ENCODE data around the gene C1orf141. TPM values are rescaled to one million over a fixed set of nuclear protein-coding genes. Genes with fewer than 3 reads are reported as not detected.

C1orf141 gene
- total RNA-seq, 4 donors from 2014 or later: not detected

DNA sequence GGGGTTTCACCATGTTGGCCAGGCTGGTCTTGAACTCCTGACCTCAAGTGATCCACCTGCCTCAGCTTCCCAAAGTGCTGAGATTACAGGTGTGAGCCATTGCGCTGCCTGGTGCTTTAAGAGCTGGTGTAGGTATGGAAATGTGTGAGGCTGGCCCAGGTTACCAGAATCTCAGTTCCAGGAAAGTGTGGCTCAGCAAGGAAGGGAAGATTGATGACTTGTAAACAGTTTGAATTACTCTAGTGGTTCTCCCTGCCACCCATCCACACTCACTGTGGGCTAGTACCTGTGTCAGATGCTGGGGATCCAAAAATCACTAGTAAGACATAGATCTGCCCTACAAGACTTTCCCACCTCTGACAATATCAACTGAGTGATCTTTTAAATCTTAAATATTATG lies 46.3 kb downstream of the C1orf141 start:
- Histone ChIP-seq H3K4me3 (no peak overlapping the region), H3K4me1 (no peaks in the 10 kb centered on the region), H3K27me3 (no peaks in the 10 kb centered on the region), H3K9me3 (no peaks in the 10 kb centered on the region), H3K36me3 (no peaks in the 10 kb centered on the region), H3K27ac (no peak overlapping the region)
- no CpG with 5 or more reads among the region's 1 CpG for WGBS, 2 donors (ENCODE audit: low coverage in 1 of 2)
- no peak for ATAC-seq
- TF ChIP-seq POLR2AphosphoS5 (IDR thresholded peaks at IDR 0.05) (no peak), POLR2A (IDR thresholded peaks at IDR 0.05) (no peak), EP300 (IDR thresholded peaks at IDR 0.05) (no peak)
- TF ChIP-seq, protein P1, sequence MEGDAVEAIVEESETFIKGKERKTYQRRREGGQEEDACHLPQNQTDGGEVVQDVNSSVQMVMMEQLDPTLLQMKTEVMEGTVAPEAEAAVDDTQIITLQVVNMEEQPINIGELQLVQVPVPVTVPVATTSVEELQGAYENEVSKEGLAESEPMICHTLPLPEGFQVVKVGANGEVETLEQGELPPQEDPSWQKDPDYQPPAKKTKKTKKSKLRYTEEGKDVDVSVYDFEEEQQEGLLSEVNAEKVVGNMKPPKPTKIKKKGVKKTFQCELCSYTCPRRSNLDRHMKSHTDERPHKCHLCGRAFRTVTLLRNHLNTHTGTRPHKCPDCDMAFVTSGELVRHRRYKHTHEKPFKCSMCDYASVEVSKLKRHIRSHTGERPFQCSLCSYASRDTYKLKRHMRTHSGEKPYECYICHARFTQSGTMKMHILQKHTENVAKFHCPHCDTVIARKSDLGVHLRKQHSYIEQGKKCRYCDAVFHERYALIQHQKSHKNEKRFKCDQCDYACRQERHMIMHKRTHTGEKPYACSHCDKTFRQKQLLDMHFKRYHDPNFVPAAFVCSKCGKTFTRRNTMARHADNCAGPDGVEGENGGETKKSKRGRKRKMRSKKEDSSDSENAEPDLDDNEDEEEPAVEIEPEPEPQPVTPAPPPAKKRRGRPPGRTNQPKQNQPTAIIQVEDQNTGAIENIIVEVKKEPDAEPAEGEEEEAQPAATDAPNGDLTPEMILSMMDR (IDR thresholded peaks at IDR 0.05): no peak

DNA sequence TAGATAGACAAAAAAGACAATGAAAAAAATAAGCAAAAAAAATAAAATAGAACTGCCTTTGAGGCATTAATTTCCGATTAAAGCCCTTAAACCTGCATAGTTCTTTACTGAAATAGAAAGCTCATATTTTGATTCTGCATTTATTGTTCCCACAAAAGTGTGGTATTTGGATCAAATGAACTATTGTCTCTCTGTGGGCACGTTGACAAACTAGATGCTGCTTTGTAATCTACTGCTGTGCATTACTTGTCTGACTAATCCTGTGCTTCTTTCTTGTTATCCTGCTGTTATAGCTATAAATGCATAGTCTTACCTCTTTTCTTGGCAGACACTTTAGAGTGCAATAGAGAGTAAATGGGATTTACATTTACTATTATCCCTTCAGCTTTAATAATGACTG lies 49.4 kb downstream of the C1orf141 start:
- Histone ChIP-seq H3K27ac (no peak overlapping the region), H3K9me3 (no peaks in the 10 kb centered on the region), H3K36me3 (no peaks in the 10 kb centered on the region), H3K4me3 (no peak overlapping the region), H3K27me3 (no peaks in the 10 kb centered on the region), H3K4me1 (no peaks in the 10 kb centered on the region)
- TF ChIP-seq, protein P1 (IDR thresholded peaks at IDR 0.05): no peak
- TF ChIP-seq POLR2AphosphoS5 (IDR thresholded peaks at IDR 0.05) (no peak), POLR2A (IDR thresholded peaks at IDR 0.05) (no peak), EP300 (IDR thresholded peaks at IDR 0.05) (no peak)
- ATAC-seq: no peak
- WGBS, 2 donors (ENCODE audit: low coverage in 1 of 2): 55 to 58% methylated on average over 2 of the region's 2 CpGs

DNA sequence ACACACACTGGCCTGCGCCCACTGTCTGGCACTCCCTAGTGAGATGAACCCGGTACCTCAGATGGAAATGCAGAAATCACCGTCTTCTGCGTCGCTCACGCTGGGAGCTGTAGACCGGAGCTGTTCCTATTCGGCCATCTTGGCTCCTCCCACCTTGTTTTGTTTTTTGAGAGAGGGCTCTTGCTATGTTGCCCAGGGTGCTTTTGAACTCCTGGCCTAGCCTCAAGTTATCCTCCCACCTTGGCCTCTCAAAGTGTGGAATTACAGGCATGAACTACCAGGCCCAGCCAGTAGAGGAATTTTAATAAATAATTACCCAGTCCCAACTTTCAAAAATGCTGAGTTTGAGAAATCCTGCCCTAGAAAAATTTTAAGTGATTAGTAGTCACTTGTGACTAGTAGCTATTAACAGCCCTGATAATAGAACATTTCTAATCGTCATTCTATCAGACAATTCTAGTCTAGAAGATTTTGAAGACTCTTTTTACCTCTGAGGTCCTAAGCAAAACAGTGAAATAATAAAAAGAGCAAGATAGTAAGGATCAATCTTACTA lies 49.9 kb downstream of the C1orf141 start:
- TF ChIP-seq POLR2A (IDR thresholded peaks at IDR 0.05) (no peak), EP300 (IDR thresholded peaks at IDR 0.05) (no peak), POLR2AphosphoS5 (IDR thresholded peaks at IDR 0.05) (no peak)
- TF ChIP-seq, protein P1 (IDR thresholded peaks at IDR 0.05): no peak
- Histone ChIP-seq H3K36me3 (no peaks in the 10 kb centered on the region), H3K4me3 (no peak overlapping the region), H3K4me1 (no peaks in the 10 kb centered on the region), H3K27me3 (no peaks in the 10 kb centered on the region), H3K9me3 (no peaks in the 10 kb centered on the region), H3K27ac (no peak overlapping the region)
- no peak for ATAC-seq
- WGBS, 2 donors (ENCODE audit: low coverage in 1 of 2): 67 to 93% methylated on average over 3 of the region's 9 CpGs

DNA sequence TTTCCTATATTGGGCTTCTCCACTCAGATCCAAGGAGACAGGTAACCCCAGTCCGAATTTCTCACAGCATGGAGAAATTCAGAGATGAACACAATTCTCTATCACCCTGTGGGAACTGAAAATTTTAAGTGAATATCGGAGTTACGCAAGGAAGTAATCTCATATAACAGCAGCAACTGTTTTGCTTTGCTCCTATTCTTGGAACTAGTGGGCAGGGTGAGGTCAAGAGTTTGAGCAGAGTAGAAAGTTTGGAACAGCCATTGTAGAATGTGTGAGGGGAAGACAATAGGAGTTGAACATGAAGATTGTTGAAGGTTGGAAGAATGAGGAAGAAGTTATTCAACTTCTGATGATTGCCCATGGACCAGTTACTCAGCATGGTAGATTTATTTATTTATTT lies 56.5 kb downstream of the C1orf141 start:
- Histone ChIP-seq H3K27ac (no peak overlapping the region), H3K36me3 (no peaks in the 10 kb centered on the region), H3K9me3 (no peaks in the 10 kb centered on the region), H3K4me1 (no peaks in the 10 kb centered on the region), H3K27me3 (no peaks in the 10 kb centered on the region), H3K4me3 (no peak overlapping the region)
- 96 to 100% methylated on average over 2 to 3 of the region's 3 CpGs for WGBS, 2 donors (ENCODE audit: low coverage in 1 of 2)
- TF ChIP-seq, protein P1 (IDR thresholded peaks at IDR 0.05): no peak
- no peak for ATAC-seq

DNA sequence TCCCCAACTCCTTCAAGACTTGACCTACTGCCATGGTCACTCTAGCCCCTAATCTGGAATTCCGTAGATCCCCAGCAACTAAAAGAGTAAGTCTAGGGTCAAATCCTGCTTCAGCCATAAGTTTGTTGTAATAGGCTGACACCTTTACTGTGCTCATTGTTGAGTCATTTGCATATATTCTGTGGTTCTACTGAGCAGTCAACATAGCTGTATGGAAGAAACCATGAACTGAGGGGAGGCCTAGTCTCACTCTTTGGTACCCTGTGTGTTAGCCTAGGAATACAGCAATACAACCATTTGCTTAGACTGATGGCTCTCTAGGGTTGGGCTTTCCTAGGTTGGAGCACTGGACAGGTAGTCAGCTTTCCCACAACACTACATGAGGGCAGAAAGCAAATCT lies 57.2 kb downstream of the C1orf141 start:
- H3K27ac ChIP-seq: no peak overlapping the region
- H3K27me3 ChIP-seq: no peaks in the 10 kb centered on the region
- WGBS, 2 donors (ENCODE audit: low coverage in 1 of 2): 100% methylated on average over 1 of the region's 1 CpG
- H3K4me1 ChIP-seq: no peaks in the 10 kb centered on the region
- peaks cover 0 to 2% (median 0%) of the 10 kb centered on the region in 3 donors for H3K9me3 ChIP-seq
- no peaks in the 10 kb centered on the region for H3K36me3 ChIP-seq
- H3K4me3 ChIP-seq: no peak overlapping the region
- no peak for TF ChIP-seq POLR2A (IDR thresholded peaks at IDR 0.05)
- TF ChIP-seq EP300 (IDR thresholded peaks at IDR 0.05): no peak
- TF ChIP-seq, protein P1 (IDR thresholded peaks at IDR 0.05): no peak
- no peak for TF ChIP-seq POLR2AphosphoS5 (IDR thresholded peaks at IDR 0.05)
- ATAC-seq: no peak
